Naive thymus-derived CD8-positive, alpha-beta T cell (primary cell): ENCODE data around the gene SIRT7. TPM values are rescaled to one million over a fixed set of nuclear protein-coding genes. Genes with fewer than 3 reads are reported as not detected.
A peak's percentile ranks its signal among the peaks of the same experiment; 100 is the strongest.

Experiments
- ATAC-seq, 2 donors: fragments of 150-1000 bp; cut with Tn5 transposase in 1 of 2; sonication (Bioruptor Pico), chemical (Tn5 transposase) in 1 of 2; 1 replicate in 1 of 2; 2 replicates in 1 of 2; pipeline ENCODE4 v1.10.0; 2021; ENCODE audit warnings: mild to moderate bottlenecking in 2 of 2, moderate library complexity in 2 of 2
- POLR2A ChIA-PET: fragments of 350-600 bp; sonication (Branson Sonifier 250); formaldehyde crosslinking; loops from one replicate; lab custom pipeline; 2021; ENCODE audit warnings: antibody characterized with exemption; lab: Charles Lee
- DNase-seq, 10 donors: peaks; one replicate each; pipeline versions ENCODE4 v3.0.0 to v3.0.0-alpha.2; 2020 to 2022
- H3K27ac Mint-ChIP-seq, 10 donors: one replicate each; pipeline ENCODE4 v1.8.0; 2020 to 2022; ENCODE audit warnings: mild to moderate bottlenecking in 10 of 10, mixed read lengths in 10 of 10, moderate library complexity in 4 of 10, inconsistent platforms in 1 of 10
- H3K27me3 Mint-ChIP-seq, 5 donors: one replicate each; pipeline ENCODE4 v1.8.0; 2021 to 2022; ENCODE audit warnings: mixed read lengths in 5 of 5
- H3K36me3 Mint-ChIP-seq, 3 donors: one replicate each; pipeline ENCODE4 v1.8.0; 2020 to 2022; ENCODE audit warnings: mixed read lengths in 3 of 3, mild to moderate bottlenecking in 2 of 3, inconsistent platforms in 1 of 3
- H3K4me1 Mint-ChIP-seq, 4 donors: one replicate each; pipeline ENCODE4 v1.8.0; 2021 to 2022; ENCODE audit warnings: mixed read lengths in 4 of 4
- H3K4me3 Mint-ChIP-seq, 10 donors: one replicate each; pipeline ENCODE4 v1.8.0; 2020 to 2022; ENCODE audit warnings: mild to moderate bottlenecking in 10 of 10, mixed read lengths in 10 of 10, moderate library complexity in 6 of 10, inconsistent platforms in 1 of 10
- H3K9me3 Mint-ChIP-seq, 9 donors: one replicate each; pipeline ENCODE4 v1.8.0; 2020 to 2022; ENCODE audit warnings: mixed read lengths in 9 of 9, mild to moderate bottlenecking in 3 of 9, inconsistent platforms in 1 of 9, moderate library complexity in 1 of 9
- polyA plus RNA-seq, 3 donors: library from polyadenylated mRNA; unstranded; fragments of 300-500 nt; fragmentation: Illumina TruSeq; gene quantifications; one replicate each; pipeline ENCODE4 v1.2.3, GENCODE V29; 2021
- total RNA-seq, 8 experiments: library from RNA in 2 of 8; stranded (reverse) in 2 of 8; gene quantifications; one replicate each; pipeline ENCODE4 v1.2.3 and lab custom pipeline; 2021 to 2026

The SIRT7 gene
- total and polyA plus RNA-seq, 5 experiments from 2014 or later = 21.3 to 70.8 (median 30.6) TPM

- Mint-ChIP-seq H3K27me3 (no peaks in the 10 kb centered on the region), H3K4me3 (peak overlapping the region in 4 of 10 donors; percentile 22 to 71 (median 27)), H3K27ac (peak overlapping the region in 5 of 10 donors; percentile 23 to 91 (median 79)), H3K36me3 (peaks cover 0 to 35% (median 4%) of the 10 kb centered on the region in 3 donors), H3K4me1 (peaks cover 18 to 65% (median 43%) of the 10 kb centered on the region in 4 donors), H3K9me3 (no peaks in the 10 kb centered on the region)
- ATAC-seq (no peak), DNase-seq (peak in 3 of 10 donors; percentile 7 to 62 (median 13))
- POLR2A ChIA-PET = interaction anchor here (0.6 to 1.8 kb wide), 4 partner anchors 18 to 163 kb away, joined by 3 to 5 read pairs (median 3); partner anchors contain the start of genes ANAPC11 and MRPL12
These were observed 52.1 kb downstream of the SIRT7 start for GRCh38 chr17:81865733-81866439.

DNA sequence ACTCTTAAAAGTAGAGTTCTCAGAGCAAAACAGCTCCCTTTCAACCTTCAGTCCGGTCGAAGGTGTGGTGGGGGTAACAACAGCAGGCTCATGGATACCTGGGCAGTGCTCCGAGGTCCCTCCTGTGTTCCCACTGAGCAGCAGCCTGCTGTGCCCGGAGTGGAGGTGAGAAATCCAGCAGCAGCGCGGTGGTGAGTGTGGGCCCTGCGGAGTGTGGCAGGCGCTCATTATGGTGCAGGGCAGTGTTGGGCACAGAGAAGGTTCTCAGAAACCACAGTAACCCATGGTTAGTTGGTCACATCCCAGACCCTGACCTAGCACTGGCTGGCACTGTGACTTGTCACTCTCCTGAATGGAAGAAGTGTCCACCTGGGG, 52.6 kb downstream of the SIRT7 start:
- H3K36me3 Mint-ChIP-seq = peaks cover 0 to 34% (median 6%) of the 10 kb centered on the region in 3 donors
- H3K4me3 Mint-ChIP-seq = peak overlapping the region in 4 of 10 donors; percentile 22 to 71 (median 27)
- no peak for ATAC-seq
- POLR2A ChIA-PET = interaction anchor here (1.0 kb wide), 1 partner anchor 111 kb away, joined by 3 read pairs; no protein-coding TSS in a partner anchor
- peak overlapping the region in 5 of 10 donors; percentile 23 to 87 (median 79) for H3K27ac Mint-ChIP-seq
- H3K27me3 Mint-ChIP-seq = peaks cover 0 to 3% (median 0%) of the 10 kb centered on the region in 5 donors
- peaks cover 0 to 3% (median 0%) of the 10 kb centered on the region in 9 donors for H3K9me3 Mint-ChIP-seq
- H3K4me1 Mint-ChIP-seq = peaks cover 18 to 67% (median 43%) of the 10 kb centered on the region in 4 donors
- peak in 1 of 10 donors; percentile 40 for DNase-seq

DNA sequence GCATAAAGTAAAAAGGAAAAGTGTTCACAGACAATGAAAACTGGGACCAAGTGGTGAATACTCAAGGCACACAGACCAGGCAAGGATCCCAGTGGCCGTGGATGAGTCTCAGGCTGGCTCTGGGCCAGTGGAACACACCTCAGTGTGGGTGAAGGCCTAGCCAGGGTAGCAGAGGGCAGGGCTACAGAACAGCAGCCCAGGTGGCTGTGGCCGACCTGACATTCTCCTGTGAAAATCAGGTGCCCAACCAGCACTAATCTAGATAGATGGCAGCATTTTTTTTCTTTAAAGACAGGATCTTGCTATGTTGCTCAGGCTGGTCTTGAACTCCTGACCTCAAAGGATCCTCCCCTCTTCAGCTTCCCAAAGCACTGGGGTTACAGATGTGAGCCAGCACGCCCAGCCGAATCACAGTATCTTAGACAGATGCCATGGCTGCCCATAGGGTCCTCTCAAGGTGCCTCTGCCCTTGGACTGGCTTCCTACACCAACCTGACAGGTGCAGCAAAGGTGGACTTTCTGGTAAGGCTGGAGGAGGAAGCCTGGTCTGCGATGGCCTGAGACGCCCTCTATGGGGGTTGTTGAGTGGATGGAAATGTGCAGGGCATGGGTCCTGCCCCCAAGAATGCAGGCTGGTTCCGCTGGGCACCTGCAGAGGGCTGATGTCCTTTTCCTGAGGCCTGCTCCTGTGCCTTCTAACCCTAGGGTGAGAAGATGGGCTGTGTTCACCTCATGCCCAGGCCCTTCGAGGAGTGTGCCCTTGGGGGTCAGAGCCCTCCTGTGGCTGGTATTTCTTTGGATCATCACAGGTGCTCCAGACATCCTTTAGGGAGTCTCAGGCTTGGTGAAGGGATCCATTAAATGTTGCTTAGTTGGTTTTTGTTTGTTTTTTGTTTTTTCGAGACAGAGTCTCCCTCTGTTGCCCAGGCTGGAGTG, 53.9 kb downstream of the SIRT7 start:
- POLR2A ChIA-PET = no interaction called here
- ATAC-seq = no peak
- Mint-ChIP-seq H3K4me1 (peaks cover 18 to 64% (median 40%) of the 10 kb centered on the region in 4 donors), H3K27me3 (peaks cover 0 to 3% (median 0%) of the 10 kb centered on the region in 5 donors), H3K9me3 (peaks cover 0 to 3% (median 0%) of the 10 kb centered on the region in 9 donors), H3K4me3 (peak overlapping the region in 2 of 10 donors; percentile 8 to 45), H3K36me3 (peaks cover 0 to 27% (median 4%) of the 10 kb centered on the region in 3 donors), H3K27ac (peak overlapping the region in 8 of 10 donors; percentile 27 to 90 (median 78))
- peak in 1 of 10 donors; percentile 45 for DNase-seq

DNA sequence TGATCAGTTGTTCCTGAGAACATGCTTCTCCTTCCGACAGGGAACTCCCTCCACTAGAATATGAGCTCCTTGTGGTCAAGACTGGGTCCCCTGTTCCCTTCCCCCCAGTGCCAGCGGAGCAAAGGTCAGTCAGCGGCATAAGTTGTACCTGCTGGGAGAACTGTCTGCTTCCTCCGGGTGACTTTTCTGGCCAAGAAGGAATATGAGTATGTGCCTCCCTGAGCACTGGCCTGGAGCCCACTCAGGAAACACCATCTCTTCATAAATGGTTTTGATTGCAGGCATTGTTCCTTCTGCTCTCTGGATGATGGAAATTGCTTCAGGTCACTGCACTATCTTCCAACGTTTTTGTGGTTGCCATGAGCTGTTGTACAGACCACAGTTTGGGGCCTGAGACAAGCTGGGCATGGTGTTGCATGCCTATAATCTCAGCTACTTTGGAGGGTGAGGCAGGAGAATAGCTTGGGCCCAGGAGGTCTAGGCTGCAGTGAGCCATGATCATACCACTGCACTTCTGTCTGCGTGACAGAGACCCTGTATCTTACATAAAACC, 54.8 kb downstream of the SIRT7 start:
- Mint-ChIP-seq H3K9me3 (peaks cover 0 to 3% (median 0%) of the 10 kb centered on the region in 9 donors), H3K27ac (peak overlapping the region; percentile 28 to 95 (median 84)), H3K27me3 (peaks cover 0 to 3% (median 0%) of the 10 kb centered on the region in 5 donors), H3K4me3 (peak overlapping the region; percentile 50 to 85 (median 68)), H3K4me1 (peaks cover 18 to 72% (median 42%) of the 10 kb centered on the region in 4 donors), H3K36me3 (peaks cover 0 to 22% (median 4%) of the 10 kb centered on the region in 3 donors)
- DNase-seq = peak in 1 of 10 donors; percentile 53
- no peak for ATAC-seq
- POLR2A ChIA-PET = interaction anchor here (2.8 kb wide), 1 partner anchor 8 kb away, joined by 45 read pairs; the partner anchor contains the start of gene ARHGDIA

Other genes starting within 250 kb of the SIRT7 start
- gene ARL16, start 234.4 kb downstream of the SIRT7 start, total RNA-seq = 10 to 100 TPM; 23.4 to 26.8 TPM
- gene ARL16, start 234.4 kb downstream of the SIRT7 start, polyA plus RNA-seq = 10 to 100 TPM; 26.0 to 39.3 (median 32.9) TPM
- gene HGS, start 234.2 kb downstream of the SIRT7 start, total RNA-seq = 100 to 1,000 TPM; 151 to 154 TPM
- 10 to 100 TPM; 15.4 to 31.1 (median 21.7) TPM for gene HGS, start 234.2 kb downstream of the SIRT7 start, polyA plus RNA-seq
- gene MRPL12, start 214.8 kb downstream of the SIRT7 start, total RNA-seq = 10 to 100 TPM; 23.8 to 25.9 TPM
- 10 to 100 TPM; 48.0 to 60.2 (median 48.0) TPM for gene MRPL12, start 214.8 kb downstream of the SIRT7 start, polyA plus RNA-seq
- gene SLC25A10, start 205.9 kb downstream of the SIRT7 start, total RNA-seq = 1 to 10 TPM; 6.0 to 6.1 TPM
- 1 to 10 TPM; 2.3 to 4.4 (median 2.3) TPM for gene SLC25A10, start 205.9 kb downstream of the SIRT7 start, polyA plus RNA-seq
- not detected for gene GCGR, start 114.0 kb downstream of the SIRT7 start, total RNA-seq
- not detected for gene GCGR, start 114.0 kb downstream of the SIRT7 start, polyA plus RNA-seq
- gene MCRIP1, start 84.9 kb downstream of the SIRT7 start, total RNA-seq = 10 to 100 TPM; 58.4 to 59.0 TPM
- gene MCRIP1, start 84.9 kb downstream of the SIRT7 start, polyA plus RNA-seq = 10 to 100 TPM; 49.5 to 61.8 (median 55.0) TPM
- not detected for gene PPP1R27, start 83.1 kb downstream of the SIRT7 start, total RNA-seq
- gene PPP1R27, start 83.1 kb downstream of the SIRT7 start, polyA plus RNA-seq = under 1 TPM in 1 of 3 donors, not detected in 2; 0.11 TPM
- gene P4HB, start 57.6 kb downstream of the SIRT7 start, total RNA-seq = 100 to 1,000 TPM; 181 to 190 TPM
- gene P4HB, start 57.6 kb downstream of the SIRT7 start, polyA plus RNA-seq = 100 to 1,000 TPM; 166 to 191 (median 191) TPM
- 100 to 1,000 TPM; 317 to 343 TPM for gene ARHGDIA, start 46.8 kb downstream of the SIRT7 start, total RNA-seq
- 100 to 1,000 TPM in 1 of 3 donors, 10 to 100 TPM in 2; 55.1 to 102 (median 87.2) TPM for gene ARHGDIA, start 46.8 kb downstream of the SIRT7 start, polyA plus RNA-seq
- gene ALYREF, start 26.6 kb downstream of the SIRT7 start, total RNA-seq = 10 to 100 TPM; 49.9 to 54.4 TPM
- 10 to 100 TPM; 31.7 to 55.4 (median 50.1) TPM for gene ALYREF, start 26.6 kb downstream of the SIRT7 start, polyA plus RNA-seq
- 10 to 100 TPM; 38.7 to 48.1 TPM for gene ANAPC11, start 26.5 kb downstream of the SIRT7 start, total RNA-seq
- 100 to 1,000 TPM; 273 to 324 (median 275) TPM for gene ANAPC11, start 26.5 kb downstream of the SIRT7 start, polyA plus RNA-seq
- gene NPB, start 15.9 kb downstream of the SIRT7 start, total RNA-seq = 1 to 10 TPM in 1 of 2 experiments, under 1 TPM in 1; 0.69 to 1.0 TPM
- not detected for gene NPB, start 15.9 kb downstream of the SIRT7 start, polyA plus RNA-seq
- 10 to 100 TPM; 34.9 to 38.5 TPM for gene PCYT2, start 6.8 kb downstream of the SIRT7 start, total RNA-seq
- 10 to 100 TPM; 22.9 to 24.0 (median 23.7) TPM for gene PCYT2, start 6.8 kb downstream of the SIRT7 start, polyA plus RNA-seq
- gene MAFG, start 9.6 kb upstream of the SIRT7 start, total RNA-seq = 10 to 100 TPM; 17.1 to 18.0 TPM
- gene MAFG, start 9.6 kb upstream of the SIRT7 start, polyA plus RNA-seq = 1 to 10 TPM; 1.2 to 2.5 (median 2.2) TPM
- 1 to 10 TPM; 5.7 to 9.1 TPM for gene PYCR1, start 19.1 kb upstream of the SIRT7 start, total RNA-seq
- gene PYCR1, start 19.1 kb upstream of the SIRT7 start, polyA plus RNA-seq = 1 to 10 TPM; 2.9 to 4.8 (median 3.0) TPM
- gene MYADML2, start 29.1 kb upstream of the SIRT7 start, total RNA-seq = not detected
- gene MYADML2, start 29.1 kb upstream of the SIRT7 start, polyA plus RNA-seq = not detected
- not detected for gene NOTUM, start 43.0 kb upstream of the SIRT7 start, total RNA-seq
- gene NOTUM, start 43.0 kb upstream of the SIRT7 start, polyA plus RNA-seq = not detected
- gene ASPSCR1, start 59.5 kb upstream of the SIRT7 start, total RNA-seq = 10 to 100 TPM; 43.0 to 47.7 TPM
- gene ASPSCR1, start 59.5 kb upstream of the SIRT7 start, polyA plus RNA-seq = 10 to 100 TPM; 28.1 to 33.4 (median 29.1) TPM
- gene CENPX, start 104.7 kb upstream of the SIRT7 start, total RNA-seq = 10 to 100 TPM; 33.6 to 37.6 TPM
- 10 to 100 TPM; 42.7 to 63.0 (median 50.7) TPM for gene CENPX, start 104.7 kb upstream of the SIRT7 start, polyA plus RNA-seq
- gene LRRC45, start 105.1 kb upstream of the SIRT7 start, total RNA-seq = 10 to 100 TPM; 11.4 to 12.5 TPM
- gene LRRC45, start 105.1 kb upstream of the SIRT7 start, polyA plus RNA-seq = 1 to 10 TPM; 2.7 to 6.0 (median 4.2) TPM
- 1 to 10 TPM; 1.4 to 1.5 TPM for gene RAC3, start 113.5 kb upstream of the SIRT7 start, total RNA-seq
- gene RAC3, start 113.5 kb upstream of the SIRT7 start, polyA plus RNA-seq = not detected
- 10 to 100 TPM; 72.5 to 81.0 TPM for gene DCXR, start 119.5 kb upstream of the SIRT7 start, total RNA-seq
- gene DCXR, start 119.5 kb upstream of the SIRT7 start, polyA plus RNA-seq = 100 to 1,000 TPM; 113 to 185 (median 127) TPM
- 10 to 100 TPM; 38.5 to 42.1 TPM for gene RFNG, start 133.6 kb upstream of the SIRT7 start, total RNA-seq
- 1 to 10 TPM; 2.2 to 8.5 (median 4.8) TPM for gene RFNG, start 133.6 kb upstream of the SIRT7 start, polyA plus RNA-seq
- gene GPS1, start 133.7 kb upstream of the SIRT7 start, total RNA-seq = 10 to 100 TPM; 88.2 to 91.4 TPM
- gene GPS1, start 133.7 kb upstream of the SIRT7 start, polyA plus RNA-seq = 100 to 1,000 TPM; 122 to 140 (median 126) TPM
- gene DUS1L, start 147.6 kb upstream of the SIRT7 start, total RNA-seq = 100 to 1,000 TPM; 142 to 151 TPM
- 100 to 1,000 TPM in 1 of 3 donors, 10 to 100 TPM in 2; 68.6 to 167 (median 92.1) TPM for gene DUS1L, start 147.6 kb upstream of the SIRT7 start, polyA plus RNA-seq
- gene FASN, start 180.1 kb upstream of the SIRT7 start, total RNA-seq = 10 to 100 TPM; 28.3 to 32.3 TPM
- gene FASN, start 180.1 kb upstream of the SIRT7 start, polyA plus RNA-seq = 1 to 10 TPM in 1 of 3 donors, under 1 TPM in 2; 0.33 to 2.4 (median 0.80) TPM